GM21737 (cell line): ENCODE measurements around the gene IL17RB.

ENCODE experiments used
- ATAC-seq: cut with Tn5 transposase; IDR thresholded peaks from one replicate; pipeline ENCODE4 v1.9.1; 2021; ENCODE audit warnings: mild to moderate bottlenecking, moderate library complexity; ENCODE audit not compliant: unreplicated experiment

Gene IL17RB

GRCh38 chr3:53811143-53811927, 35.0 kb upstream of the IL17RB start:
- ATAC-seq: no peak

- no peak for ATAC-seq
These were observed 33.9 kb upstream of the IL17RB start for GRCh38 chr3:53812434-53812833.

GRCh38 chr3:53813229-53813628, 33.1 kb upstream of the IL17RB start:
- no peak for ATAC-seq

GRCh38 chr3:53813876-53814275, 32.5 kb upstream of the IL17RB start:
- ATAC-seq: no peak

- no peak for ATAC-seq
These were observed 31.3 kb upstream of the IL17RB start for GRCh38 chr3:53815067-53815466.

GRCh38 chr3:53815651-53816050, 30.7 kb upstream of the IL17RB start:
- no peak for ATAC-seq

GRCh38 chr3:53816425-53816824, 29.9 kb upstream of the IL17RB start:
- ATAC-seq: no peak

GRCh38 chr3:53817211-53817610, 29.2 kb upstream of the IL17RB start:
- ATAC-seq: no peak

GRCh38 chr3:53817809-53818208, 28.6 kb upstream of the IL17RB start:
- ATAC-seq: no peak

- ATAC-seq: no peak
These were observed 27.9 kb upstream of the IL17RB start for GRCh38 chr3:53818221-53819162.

GRCh38 chr3:53819163-53819868, 27.1 kb upstream of the IL17RB start:
- ATAC-seq: no peak

- ATAC-seq: no peak
These were observed 26.3 kb upstream of the IL17RB start for GRCh38 chr3:53820084-53820483.

- ATAC-seq: no peak
These were observed 25.4 kb upstream of the IL17RB start for GRCh38 chr3:53820756-53821580.

GRCh38 chr3:53821631-53822121, 24.7 kb upstream of the IL17RB start:
- no peak for ATAC-seq

- no peak for ATAC-seq
These were observed 24.0 kb upstream of the IL17RB start for GRCh38 chr3:53822331-53822741.

GRCh38 chr3:53823026-53823955, 23.1 kb upstream of the IL17RB start:
- ATAC-seq: no peak

- ATAC-seq: no peak
These were observed 22.3 kb upstream of the IL17RB start for GRCh38 chr3:53823956-53824657.

GRCh38 chr3:53824795-53825194, 21.6 kb upstream of the IL17RB start:
- ATAC-seq: no peak

- ATAC-seq: no peak
These were observed 20.3 kb upstream of the IL17RB start for GRCh38 chr3:53826048-53826447.
